ENCODE results near the gene MED31. TPM values are rescaled to one million over a fixed set of nuclear protein-coding genes. Genes with fewer than 3 reads are reported as not detected.

MED31 gene
- total RNA-seq, 1 experiment from 2014 or later, result 10.6 TPM

GRCh38 chr17:6597727-6598126 is 53.7 kb downstream of the MED31 start:
- no peak for TF ChIP-seq IRF1 (CRISPR knock-in tag; IDR thresholded peaks at IDR 0.05)
- no peak for TF ChIP-seq ZNF423 (CRISPR knock-in tag; IDR thresholded peaks at IDR 0.05)
- no peak for TF ChIP-seq CDX4 (CRISPR knock-in tag; IDR thresholded peaks at IDR 0.05; ENCODE audit: borderline replicate concordance)
- TF ChIP-seq NFE2L1 (CRISPR knock-in tag; IDR thresholded peaks at IDR 0.05), result no peak
- TF ChIP-seq MYBL2 (CRISPR knock-in tag; IDR thresholded peaks at IDR 0.05), result no peak
- no peak for TF ChIP-seq IRF2 (CRISPR knock-in tag; IDR thresholded peaks at IDR 0.05; ENCODE audit: borderline replicate concordance, low read depth)
- no peak for TF ChIP-seq ZNF263 (CRISPR knock-in tag; IDR thresholded peaks at IDR 0.05; ENCODE audit: low read depth)
- no peak for TF ChIP-seq ZBTB43 (CRISPR knock-in tag; IDR thresholded peaks at IDR 0.05)
- no peak for TF ChIP-seq ZNF121 (CRISPR knock-in tag; IDR thresholded peaks at IDR 0.05)
- no peak for TF ChIP-seq NFATC4 (CRISPR knock-in tag; IDR thresholded peaks at IDR 0.05)
- no peak for TF ChIP-seq E2F4 (CRISPR knock-in tag; IDR thresholded peaks at IDR 0.05; ENCODE audit: borderline replicate concordance, low read depth)
- no peak for TF ChIP-seq MXD4 (CRISPR knock-in tag; IDR thresholded peaks at IDR 0.05; ENCODE audit: borderline replicate concordance)
- TF ChIP-seq ZNF219 (CRISPR knock-in tag; IDR thresholded peaks at IDR 0.05; ENCODE audit: borderline replicate concordance), result no peak
- TF ChIP-seq CBFB (CRISPR knock-in tag; IDR thresholded peaks at IDR 0.05; ENCODE audit: low read depth), result no peak
- TF ChIP-seq USF2 (CRISPR knock-in tag; IDR thresholded peaks at IDR 0.05), result no peak
- TF ChIP-seq ZNF138 (CRISPR knock-in tag; conservative IDR thresholded peaks at IDR 0.05), result no peak
- no peak for TF ChIP-seq TP53 (CRISPR knock-in tag; IDR thresholded peaks at IDR 0.05)
- no peak for TF ChIP-seq AFF4 (CRISPR knock-in tag; IDR thresholded peaks at IDR 0.05; ENCODE audit: borderline replicate concordance)
- no peak for TF ChIP-seq OVOL2 (CRISPR knock-in tag; IDR thresholded peaks at IDR 0.05; ENCODE audit: borderline replicate concordance)
- ChIA-PET CTCF (interaction anchor here (1.9 kb wide), 1 partner anchor 125 kb away, joined by 6 read pairs; no protein-coding TSS in a partner anchor), POLR2A (no interaction called here)
- peaks cover 27% of the 10 kb centered on the region for H3K36me3 Mint-ChIP-seq
- H3K27me3 Mint-ChIP-seq (ENCODE audit: low read depth), result no peaks in the 10 kb centered on the region
- no peak overlapping the region for H3K27ac Mint-ChIP-seq
- ATAC-seq (no peak), DNase-seq (ENCODE audit: low spot score) (no peak)
- no peak overlapping the region for H3K4me3 Mint-ChIP-seq
- H3K9me3 Mint-ChIP-seq, result no peaks in the 10 kb centered on the region
- no peaks in the 10 kb centered on the region; the same call in 1 of the 2 replicates for H3K4me1 Mint-ChIP-seq
